LNCaP clone FGC (cell line): ENCODE measurements around the gene PECR.

ENCODE experiments used
- DNase-seq: peaks from one replicate; pipeline ENCODE4 v3.0.0-alpha.2; 2011; ENCODE audit warnings: low read depth
- H3K4me3 ChIP-seq: 2 replicates; pipeline ENCODE4 v1.5.1; 2011; ENCODE audit warnings: mild to moderate bottlenecking, low read depth, low read length, control low read depth
- CTCF ChIP-seq: IDR thresholded peaks from 2 replicates; pipeline ENCODE4 v1.5.1; 2012; ENCODE audit warnings: mild to moderate bottlenecking; ENCODE audit not compliant: control insufficient read depth, insufficient read depth; ENCODE audit errors: extremely low read depth

The PECR gene

GRCh38 chr2:216034065-216034464, 47.5 kb downstream of the PECR start:
- H3K4me3 ChIP-seq, result no peak overlapping the region
- peak; percentile 28 for DNase-seq
- TF ChIP-seq CTCF, result peak; percentile 80

- no peak for TF ChIP-seq CTCF
- H3K4me3 ChIP-seq, result no peak overlapping the region
Observed at GRCh38 chr2:216033403-216033802, 48.2 kb downstream of the PECR start.

DNA sequence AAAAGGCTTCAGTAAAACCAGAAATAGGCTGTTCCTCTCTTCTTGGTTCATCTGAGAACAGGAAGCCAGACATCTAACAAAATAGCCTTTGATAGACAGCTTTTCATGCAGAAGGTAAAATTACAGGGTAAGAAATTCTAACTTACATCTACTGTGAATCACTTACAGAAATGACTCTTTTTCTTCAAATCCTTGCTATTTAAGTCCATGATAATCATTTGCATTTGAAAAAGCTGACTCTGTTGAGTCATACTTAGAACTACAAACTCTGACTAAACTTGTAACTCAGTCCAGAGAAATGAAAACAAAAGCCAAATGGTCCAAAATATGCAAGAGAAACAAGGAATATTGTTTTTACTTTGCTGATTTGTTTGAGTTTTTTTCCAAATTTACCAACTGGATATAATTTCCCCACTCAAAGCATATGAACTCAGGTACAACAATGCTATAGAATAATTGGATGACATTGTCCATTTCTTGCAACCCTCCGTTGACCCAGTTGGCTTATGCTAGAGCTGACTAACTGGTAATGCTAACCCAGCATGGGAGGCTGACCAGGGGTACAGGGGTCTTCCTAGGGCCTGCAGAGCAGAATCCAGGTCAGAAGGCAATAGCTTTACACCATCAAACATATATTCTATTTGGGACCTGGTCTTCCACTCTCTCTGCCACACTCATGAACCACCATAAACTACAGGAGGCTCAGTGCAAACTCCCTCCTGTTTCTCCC, 49.5 kb downstream of the PECR start:
- H3K4me3 ChIP-seq, result no peak overlapping the region
- no peak for DNase-seq
- no peak for TF ChIP-seq CTCF

More at GRCh38 chr2:216033403-216033802, 48.2 kb downstream of the PECR start:
- DNase-seq, result no peak

DNA sequence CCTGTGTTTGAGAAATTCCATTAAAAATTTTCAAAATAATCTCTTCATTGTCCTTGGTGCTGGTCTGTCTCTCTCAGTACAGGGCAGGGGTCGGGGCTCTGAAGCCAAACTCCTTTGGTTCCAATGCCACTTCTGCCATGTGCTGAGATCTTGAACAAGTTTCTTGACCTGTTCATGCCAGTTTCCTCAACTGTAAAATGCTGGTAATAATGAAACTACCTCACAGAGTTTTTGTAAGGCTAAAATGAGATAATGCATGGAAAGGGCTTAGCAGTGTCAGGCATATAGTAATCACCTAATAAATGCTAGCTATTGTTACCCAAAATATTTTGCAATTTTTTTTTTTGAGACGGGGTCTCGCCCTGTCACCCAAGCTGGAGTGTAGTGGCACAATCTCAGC, 51.4 kb downstream of the PECR start:
- DNase-seq, result no peak
- no peak overlapping the region for H3K4me3 ChIP-seq
- TF ChIP-seq CTCF, result no peak

DNA sequence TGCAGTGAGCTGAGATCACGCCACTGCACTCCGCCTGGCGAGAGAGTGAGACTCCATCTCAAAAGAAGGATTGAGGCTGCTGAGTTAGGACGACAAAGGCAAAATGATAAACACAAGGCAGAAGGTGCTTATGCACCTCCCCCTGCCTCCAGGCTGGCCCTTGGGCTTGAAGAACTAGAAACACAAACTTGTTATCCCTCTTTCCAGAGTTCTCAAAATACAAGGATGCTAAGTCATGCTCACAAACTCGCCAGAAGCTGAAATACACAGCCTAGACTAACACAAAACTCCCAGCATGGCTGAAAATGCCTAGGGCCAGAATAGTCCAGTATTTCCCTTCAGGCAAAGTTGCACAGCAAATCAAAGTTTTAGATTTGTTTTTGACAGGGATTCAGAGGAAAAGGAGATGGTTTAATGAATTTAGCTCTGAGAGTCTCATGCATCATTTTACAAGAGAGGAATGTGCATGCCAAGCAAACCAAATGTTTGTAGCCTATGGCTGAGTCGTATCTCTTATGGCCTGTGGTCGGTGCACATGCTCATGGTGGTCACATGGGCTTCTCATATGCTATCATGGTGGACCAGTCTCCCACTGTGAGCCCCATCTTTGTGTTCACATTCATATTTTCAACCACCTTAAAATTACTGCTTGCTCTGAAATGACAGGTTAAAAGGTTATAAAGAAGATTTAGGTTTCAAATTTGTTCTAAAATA, 52.0 kb downstream of the PECR start:
- H3K4me3 ChIP-seq, result no peak overlapping the region
- DNase-seq, result no peak
- no peak for TF ChIP-seq CTCF

DNA sequence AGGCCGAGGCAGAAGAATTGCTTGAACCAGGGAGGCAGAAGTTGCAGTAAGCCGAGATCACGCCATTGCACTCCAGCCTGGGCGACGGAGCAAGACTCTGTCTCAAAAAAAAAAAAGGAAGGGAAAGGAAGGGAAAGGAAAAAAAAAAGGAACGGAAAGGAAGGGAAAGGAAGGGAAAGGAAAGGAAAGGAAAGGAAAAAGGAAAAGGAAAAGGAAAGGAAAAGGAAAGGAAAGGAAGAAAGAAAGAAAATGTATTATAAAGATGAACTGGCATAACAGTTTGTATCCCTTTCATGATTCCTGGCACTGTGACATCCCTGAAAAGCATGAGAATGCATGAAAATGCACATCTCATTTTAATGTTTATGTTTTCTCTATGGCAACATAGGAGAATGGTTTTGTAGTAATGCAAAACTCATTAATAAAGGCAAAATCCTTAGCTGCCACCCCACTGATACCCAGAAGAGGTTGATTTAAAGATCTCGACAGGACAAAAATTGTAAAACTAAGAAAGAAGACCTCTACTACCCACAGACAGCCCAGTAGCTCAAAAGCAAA, 56.8 kb downstream of the PECR start:
- no peak overlapping the region for H3K4me3 ChIP-seq
- no peak for TF ChIP-seq CTCF
- DNase-seq, result no peak
